B cell (primary cell): Measurements from ENCODE around the gene ITGA7. TPM values are rescaled to one million over a fixed set of nuclear protein-coding genes. Genes with fewer than 3 reads are reported as not detected.

Experiments
- ATAC-seq: fragments of 200-7000 bp; cut with Tn5 transposase; one replicate; pipeline ENCODE4 v1.10.0; 2021; ENCODE audit warnings: low read depth, mild to moderate bottlenecking, moderate number of reproducible peaks, moderate library complexity
- CTCF ChIA-PET: fragments of 350-600 bp; sonication (Branson Sonifier 250); formaldehyde crosslinking; loops from one replicate; lab custom pipeline; 2021; ENCODE audit warnings: antibody characterized with exemption, inconsistent platforms; lab: Charles Lee
- POLR2A ChIA-PET: fragments of 350-600 bp; sonication (Branson Sonifier 250); formaldehyde crosslinking; loops from one replicate; lab custom pipeline; 2021; ENCODE audit warnings: antibody characterized with exemption; lab: Charles Lee
- DNase-seq: peaks from one replicate; pipeline ENCODE4 v3.0.0; 2013
- H2AFZ ChIP-seq: 2 replicates; pipeline ENCODE4 v1.6.1; 2012; ENCODE audit warnings: mild to moderate bottlenecking, low read depth, low read length; ENCODE audit not compliant: insufficient read depth, poor library complexity, severe bottlenecking
- H3K27ac ChIP-seq, 2 donors: 1 replicate in 1 of 2; 2 replicates in 1 of 2; pipeline ENCODE4 v1.5.1; 2012 to 2013; ENCODE audit warnings: low read length in 2 of 2, mild to moderate bottlenecking in 2 of 2, moderate library complexity in 1 of 2
- H3K27me3 ChIP-seq, 4 experiments: fragments of 200-600 bp in 1 of 4; sonication (generic) in 1 of 4; replicated peaks in 1 of 4; 1 replicate in 2 of 4; 2 replicates in 2 of 4; pipeline versions ENCODE4 v1.6.1 to v1.7.0; 2013 to 2016; ENCODE audit warnings: low read length in 3 of 4, mild to moderate bottlenecking in 2 of 4, mixed read lengths in 1 of 4, moderate library complexity in 1 of 4; ENCODE audit not compliant: insufficient read depth in 4 of 4, control insufficient read depth in 3 of 4; ENCODE audit errors: control extremely low read depth in 1 of 4
- H3K36me3 ChIP-seq, 2 experiments: replicated peaks in 1 of 2; 1 replicate in 1 of 2; 2 replicates in 1 of 2; pipeline versions ENCODE4 v1.6.1 to v1.7.1; 2013; ENCODE audit warnings: low read length in 1 of 2; ENCODE audit not compliant: insufficient read depth in 2 of 2, control insufficient read depth in 1 of 2; ENCODE audit errors: control extremely low read depth in 1 of 2, extremely low read depth in 1 of 2
- H3K4me1 ChIP-seq, 2 donors: fragments of 200-600 bp in 1 of 2; sonication (generic) in 1 of 2; 1 replicate in 1 of 2; 2 replicates in 1 of 2; pipeline versions ENCODE4 v1.5.1 to v1.6.1; 2013 to 2017; ENCODE audit warnings: low read length in 2 of 2; ENCODE audit not compliant: control insufficient read depth in 2 of 2, insufficient read depth in 2 of 2
- H3K4me2 ChIP-seq: replicated peaks from 2 replicates; pipeline ENCODE3; 2012; ENCODE audit warnings: mild to moderate bottlenecking, low read depth, low read length; ENCODE audit not compliant: poor library complexity, severe bottlenecking
- H3K4me3 ChIP-seq, 5 experiments: fragments of 200-600 bp in 1 of 5; sonication (generic) in 1 of 5; 1 replicate in 3 of 5; 2 replicates in 2 of 5; pipeline versions ENCODE4 v1.5.1 to v1.7.0; 2011 to 2016; ENCODE audit warnings: low read length in 4 of 5, mild to moderate bottlenecking in 4 of 5, low read depth in 2 of 5, control low read depth in 1 of 5, moderate library complexity in 1 of 5; ENCODE audit not compliant: insufficient read depth in 1 of 5; ENCODE audit errors: control extremely low read depth in 1 of 5, extremely low read depth in 1 of 5
- H3K79me2 ChIP-seq: fragments of 200-600 bp; sonication (generic); one replicate; pipeline ENCODE4 v1.6.0; 2016; ENCODE audit warnings: low read length; ENCODE audit not compliant: control insufficient read depth, insufficient read depth
- H3K9ac ChIP-seq: fragments of 200-600 bp; sonication (generic); 2 replicates; pipeline ENCODE4 v1.6.1; 2017; ENCODE audit warnings: mild to moderate bottlenecking, low read length, moderate library complexity
- H3K9me3 ChIP-seq, 3 donors: one replicate each; pipeline versions ENCODE4 v1.6.1 to v1.7.1; 2013; ENCODE audit warnings: low read length in 2 of 3; ENCODE audit not compliant: control insufficient read depth in 2 of 3, insufficient read depth in 1 of 3; ENCODE audit errors: control extremely low read depth in 1 of 3
- H4K20me1 ChIP-seq: 2 replicates; pipeline ENCODE4 v1.6.0; 2012; ENCODE audit warnings: mild to moderate bottlenecking, low read length; ENCODE audit not compliant: insufficient read depth, control insufficient read depth, poor library complexity, severe bottlenecking
- H3K27ac Mint-ChIP-seq: one replicate; pipeline ENCODE4 v1.8.0; 2021; ENCODE audit warnings: mixed read lengths
- H3K27me3 Mint-ChIP-seq: one replicate; pipeline ENCODE4 v1.8.0; 2021; ENCODE audit warnings: mixed read lengths
- H3K4me1 Mint-ChIP-seq: one replicate; pipeline ENCODE4 v1.8.0; 2021; ENCODE audit warnings: mixed read lengths
- H3K4me3 Mint-ChIP-seq: one replicate; pipeline ENCODE4 v1.8.0; 2021; ENCODE audit warnings: mixed read lengths
- H3K9me3 Mint-ChIP-seq: one replicate; pipeline ENCODE4 v1.8.0; 2022; ENCODE audit warnings: mixed read lengths; ENCODE audit not compliant: insufficient read depth
- CTCF ChIP-seq: fragments of 200-600 bp; IDR thresholded peaks from one replicate; pipeline ENCODE4 v1.8.0; 2022; ENCODE audit warnings: antibody characterized with exemption, mild to moderate bottlenecking
- EZH2 ChIP-seq: IDR thresholded peaks from 2 replicates; pipeline ENCODE4 v1.6.1; 2012; ENCODE audit warnings: borderline replicate concordance, low read depth, mild to moderate bottlenecking, moderate library complexity, low read length; ENCODE audit not compliant: insufficient read depth, poor library complexity, severe bottlenecking
- WGBS: methylation state at CpG from one replicate; pipeline ENCODE4 v1.1.5; 2013; ENCODE audit warnings: missing lambda C conversion rate; ENCODE audit not compliant: insufficient coverage; 5-methylcytosine and 5-hydroxymethylcytosine counted together
- intact Hi-C: fragments of 100-400 bp; cut with micrococcal nuclease; formaldehyde crosslinking; loops from one replicate; pipeline ENCODE4 v1.10.0; 2022
- polyA plus RNA-seq: library from polyadenylated mRNA; depleted of rRNA; stranded (reverse); fragments of >200 nt; gene quantifications from 2 replicates; pipeline ENCODE4 v1.2.3, GENCODE V29; 2012
- total RNA-seq, 2 donors: library from RNA; stranded (reverse); fragments of 120-200 nt in 1 of 2; gene quantifications; 1 replicate in 1 of 2; 2 replicates in 1 of 2; pipeline versions ENCODE4 v1.2.3 to v1.2.4, GENCODE V29; 2013 to 2022

The ITGA7 gene
- total and polyA plus RNA-seq, 2 donors (not counting 1 experiment from before 2014, with no cell fraction given), result 2.4 to 3.3 TPM

GRCh38 chr12:55715169-55715764 lies 7.6 kb upstream of the ITGA7 start:
- ATAC-seq (no peak), DNase-seq (no peak)
- intact Hi-C loops, result loop anchor here (1.0 kb wide), 1 partner anchor 102 kb away; the partner anchor contains the start of gene SARNP
- Histone ChIP-seq H4K20me1 (peaks cover 23% of the 10 kb centered on the region), H3K9ac (peak overlapping the region; percentile 73), H3K9me3 (no peaks in the 10 kb centered on the region), H3K27me3 (peaks cover 0 to 3% (median 0%) of the 10 kb centered on the region in 4 experiments), H2AFZ (peak overlapping the region; percentile 90), H3K4me1 (peaks cover 16 to 30% of the 10 kb centered on the region in 2 donors), H3K79me2 (peaks cover 25% of the 10 kb centered on the region), H3K4me3 (peak overlapping the region; percentile 86 to 98 (median 97)), H3K27ac (peak overlapping the region; percentile 81 to 84), H3K36me3 (peaks cover 0 to 15% of the 10 kb centered on the region in 2 experiments), H3K4me2 (peak overlapping the region; percentile 80)
- WGBS, result 93% methylated on average over 2 of the region's 7 CpGs
- POLR2A ChIA-PET, result interaction anchor here (0.5 to 2.0 kb wide), 10 partner anchors 8 to 259 kb away, joined by 3 to 8 read pairs (median 6); partner anchors contain the start of genes CD63, ITGA7, ORMDL2 and RAB5B
- Mint-ChIP-seq H3K27ac (peak overlapping the region; percentile 99), H3K27me3 (no peaks in the 10 kb centered on the region), H3K9me3 (no peaks in the 10 kb centered on the region), H3K4me3 (peak overlapping the region; percentile 98), H3K4me1 (peaks cover 38% of the 10 kb centered on the region)
- TF ChIP-seq EZH2, result no peak
- TF ChIP-seq CTCF, result no peak
- CTCF ChIA-PET, result interaction anchor here (0.8 to 11.0 kb wide), 12 partner anchors 9 to 281 kb away, joined by 3 to 147 read pairs (median 6); partner anchors contain the start of genes CD63, ORMDL2 and SARNP

- H3K27me3 Mint-ChIP-seq, result peaks cover 9% of the 10 kb centered on the region
- no peaks in the 10 kb centered on the region for H3K9me3 Mint-ChIP-seq
- H3K27ac Mint-ChIP-seq, result no peak overlapping the region
- H3K9me3 ChIP-seq, result no peaks in the 10 kb centered on the region
- WGBS, result 83% methylated on average over 1 of the region's 2 CpGs
- TF ChIP-seq CTCF, result no peak
- no peak for TF ChIP-seq EZH2
- no peak overlapping the region for H3K9ac ChIP-seq
- peak overlapping the region; percentile 1 for H3K4me3 Mint-ChIP-seq
- ChIA-PET POLR2A (no interaction called here), CTCF (interaction anchor here (0.6 to 2.5 kb wide), 3 partner anchors 8 to 57 kb away, joined by 4 to 16 read pairs (median 8); no protein-coding TSS in a partner anchor)
- ATAC-seq, result no peak
- peaks cover 42% of the 10 kb centered on the region for H3K4me1 Mint-ChIP-seq
- H3K36me3 ChIP-seq, result peaks cover 0 to 1% of the 10 kb centered on the region in 2 experiments
- intact Hi-C loops, result no loop called here
- no peak for DNase-seq
- H3K27me3 ChIP-seq, result peaks cover 0 to 9% (median 2%) of the 10 kb centered on the region in 4 experiments
- H3K4me2 ChIP-seq, result no peak overlapping the region
- H3K79me2 ChIP-seq, result peaks cover 22% of the 10 kb centered on the region
- H3K4me3 ChIP-seq, result no peak overlapping the region
- H3K4me1 ChIP-seq, result peaks cover 20 to 34% of the 10 kb centered on the region in 2 donors
- peaks cover 18% of the 10 kb centered on the region for H4K20me1 ChIP-seq
- H3K27ac ChIP-seq, result no peak overlapping the region
- H2AFZ ChIP-seq, result no peak overlapping the region
These were observed 6.0 kb upstream of the ITGA7 start for GRCh38 chr12:55713721-55714120.
